Myocyte (in vitro differentiated cells): ENCODE measurements around the gene CLEC18C. TPM values are rescaled to one million over a fixed set of nuclear protein-coding genes. Genes with fewer than 3 reads are reported as not detected.
"Not testable (repeated sequence)": the region's sequence is repeated elsewhere in the genome, so short reads cannot be mapped to it uniquely, and the experiment has no call there.

Experiments
- DNase-seq: peaks from one replicate; pipeline ENCODE4 v3.0.0-alpha.2; 2012; ENCODE audit warnings: low read depth
- total RNA-seq: library from RNA; depleted of rRNA; stranded (reverse); fragments of >200 nt; gene quantifications from 2 replicates; pipeline ENCODE4 v1.2.3, GENCODE V29; 2014

Gene CLEC18C
- total RNA-seq, 1 donor from 2014 or later = 0.43 TPM

GRCh38 chr16:70204668-70205405 is 31.2 kb downstream of the CLEC18C start:
- DNase-seq = not testable (repeated sequence)

GRCh38 chr16:70206382-70206781 is 32.8 kb downstream of the CLEC18C start:
- not testable (repeated sequence) for DNase-seq

GRCh38 chr16:70218586-70218985 is 45.0 kb downstream of the CLEC18C start:
- DNase-seq = not testable (repeated sequence)

GRCh38 chr16:70222574-70222973 is 49.0 kb downstream of the CLEC18C start:
- not testable (repeated sequence) for DNase-seq

GRCh38 chr16:70223216-70223615 is 49.6 kb downstream of the CLEC18C start:
- not testable (repeated sequence) for DNase-seq

- DNase-seq = not testable (repeated sequence)
Measured at GRCh38 chr16:70223971-70224513, 50.5 kb downstream of the CLEC18C start.

- DNase-seq = not testable (repeated sequence)
Measured at GRCh38 chr16:70224645-70225044, 51.1 kb downstream of the CLEC18C start.

GRCh38 chr16:70225430-70225829 is 51.8 kb downstream of the CLEC18C start:
- not testable (repeated sequence) for DNase-seq

GRCh38 chr16:70226024-70226423 is 52.4 kb downstream of the CLEC18C start:
- not testable (repeated sequence) for DNase-seq

GRCh38 chr16:70231831-70232230 is 58.2 kb downstream of the CLEC18C start:
- not testable (repeated sequence) for DNase-seq

Other genes starting within 250 kb of the CLEC18C start
- gene CLEC18A, start 222.5 kb upstream of the CLEC18C start, total RNA-seq = 0.48 and 1.4 TPM in 2 replicates
- 13.6 and 15.6 TPM in 2 replicates for gene PDPR, start 59.5 kb upstream of the CLEC18C start, total RNA-seq
- 33.4 and 45.5 TPM in 2 replicates for gene EXOSC6, start 78.2 kb downstream of the CLEC18C start, total RNA-seq
- gene AARS1, start 115.7 kb downstream of the CLEC18C start, total RNA-seq = 91.5 and 92.1 TPM in 2 replicates
- gene DDX19B, start 125.4 kb downstream of the CLEC18C start, total RNA-seq = 20.7 and 22.3 TPM in 2 replicates
- 43.2 and 43.7 TPM in 2 replicates for gene DDX19A, start 173.1 kb downstream of the CLEC18C start, total RNA-seq